GM15510 (cell line): ENCODE measurements around the gene TMEM33.

Experiments used
- POLR2A ChIP-seq: IDR thresholded peaks from 3 replicates; pipeline ENCODE4 v1.6.1; 2011; ENCODE audit warnings: borderline replicate concordance; ENCODE audit not compliant: insufficient read length; ENCODE audit errors: extremely low read depth

Gene TMEM33

GRCh38 chr4:41977709-41978108 is 42.5 kb downstream of the TMEM33 start:
- TF ChIP-seq POLR2A = no peak

GRCh38 chr4:41981456-41981855 is 46.2 kb downstream of the TMEM33 start, which contains the start of gene DCAF4L1:
Gene DCAF4L1, plus strand, starts transcription at chr4:41981756. Its CDS starts 37 bp downstream, at chr4:41981793.
- TF ChIP-seq POLR2A = no peak

GRCh38 chr4:41982716-41983115 is 47.5 kb downstream of the TMEM33 start:
- TF ChIP-seq POLR2A = no peak

GRCh38 chr4:41985151-41985550 is 49.9 kb downstream of the TMEM33 start:
- no peak for TF ChIP-seq POLR2A

GRCh38 chr4:41989994-41990364 is 54.8 kb downstream of the TMEM33 start:
- TF ChIP-seq POLR2A = no peak

- peak; percentile 92 for TF ChIP-seq POLR2A
Observed at GRCh38 chr4:41990365-41991111, 55.3 kb downstream of the TMEM33 start, which contains the start of gene SLC30A9. Gene SLC30A9, plus strand, starts transcription at chr4:41990530. Its CDS starts 122 bp downstream, at chr4:41990652.

GRCh38 chr4:41991916-41992767 is 56.9 kb downstream of the TMEM33 start:
- no peak for TF ChIP-seq POLR2A

- no peak for TF ChIP-seq POLR2A
Observed at GRCh38 chr4:41992967-41993857, 58.0 kb downstream of the TMEM33 start.

- TF ChIP-seq POLR2A = no peak
Observed at GRCh38 chr4:41994461-41994985, 59.3 kb downstream of the TMEM33 start.

GRCh38 chr4:41998019-41998418 is 62.8 kb downstream of the TMEM33 start:
- no peak for TF ChIP-seq POLR2A

- no peak for TF ChIP-seq POLR2A
Observed at GRCh38 chr4:41999321-41999720, 64.1 kb downstream of the TMEM33 start.

GRCh38 chr4:42008011-42008786 is 73.0 kb downstream of the TMEM33 start:
- TF ChIP-seq POLR2A = no peak
